Activated T-helper 1 cell treated with Interleukin-2 at 50 U/mL for 16 hours (primary cell): Measurements from ENCODE around the gene CTSV.
"Not testable (repeated sequence)": the region's sequence is repeated elsewhere in the genome, so short reads cannot be mapped to it uniquely, and the experiment has no call there.

Experiments
- DNase-seq: peaks from one replicate; pipeline ENCODE4 v3.0.0-alpha.2; 2020; ENCODE audit warnings: low read depth

The CTSV gene

GRCh38 chr9:97041898-97042297 is 3.0 kb upstream of the CTSV start:
- DNase-seq: no peak

- no peak for DNase-seq
Observed at GRCh38 chr9:97039514-97039860, 545 bp upstream of the CTSV start.

DNA sequence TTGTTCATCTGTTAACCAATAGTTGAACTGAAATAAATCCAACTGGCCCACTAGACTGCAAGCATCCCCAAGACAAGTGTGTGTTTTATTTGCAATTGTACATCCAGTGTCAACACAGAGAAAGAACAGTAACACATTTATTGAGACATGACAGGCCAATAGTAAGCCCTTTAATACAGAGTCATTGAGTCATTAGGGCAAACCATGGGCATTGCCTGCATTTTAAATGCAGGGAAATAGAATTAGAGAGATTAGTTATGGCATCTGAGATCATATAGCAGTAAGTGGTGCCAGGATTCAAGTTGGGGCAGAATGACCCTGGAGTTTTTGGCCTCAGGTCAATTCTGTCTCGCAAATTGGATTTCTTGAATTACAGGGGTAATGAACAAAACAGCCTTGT is 15.4 kb downstream of the CTSV start:
- not testable (repeated sequence) for DNase-seq

GRCh38 chr9:97013151-97014132 is 25.5 kb downstream of the CTSV start:
- peak; percentile 60 for DNase-seq

DNA sequence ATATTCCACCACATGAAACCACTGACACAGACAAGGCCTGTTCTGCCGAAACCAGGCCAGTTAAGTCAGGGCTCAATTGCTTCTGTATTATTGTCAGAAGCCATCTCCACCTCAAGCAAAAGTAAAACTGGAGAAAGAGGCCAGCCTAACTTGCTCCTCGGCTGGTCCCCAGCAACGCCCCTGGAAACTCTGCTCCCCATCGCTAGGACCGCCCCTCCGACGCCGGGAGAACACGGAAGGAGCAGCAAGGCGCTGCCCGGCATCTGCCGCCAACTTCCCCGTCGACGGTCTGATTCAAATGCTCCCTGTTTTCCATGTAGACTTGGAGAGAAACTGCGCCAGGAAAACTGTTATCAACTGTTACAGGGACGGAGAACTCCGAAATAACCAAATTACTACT is 26.3 kb downstream of the CTSV start:
- not testable (repeated sequence) for DNase-seq

GRCh38 chr9:97002195-97002594 is 36.7 kb downstream of the CTSV start:
- not testable (repeated sequence) for DNase-seq

DNA sequence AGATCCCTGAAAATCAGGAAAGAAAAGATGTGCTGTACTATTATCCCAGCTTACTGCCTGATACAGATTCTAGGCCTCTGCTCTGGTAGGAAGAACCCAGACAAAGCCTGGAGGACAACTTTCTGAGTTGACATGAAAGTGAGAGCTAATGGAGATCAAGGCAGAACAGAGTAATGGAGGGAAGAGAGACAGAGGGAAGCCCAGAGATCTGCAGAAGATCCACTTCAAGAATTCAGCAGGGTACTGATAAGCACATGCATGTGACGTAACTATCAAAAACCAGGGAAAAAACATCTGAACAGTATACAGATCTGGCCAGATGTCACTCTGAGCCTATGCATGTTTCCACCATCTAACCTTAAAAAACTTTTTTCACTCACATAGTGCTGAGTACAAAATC is 37.6 kb downstream of the CTSV start:
- DNase-seq: not testable (repeated sequence)

DNA sequence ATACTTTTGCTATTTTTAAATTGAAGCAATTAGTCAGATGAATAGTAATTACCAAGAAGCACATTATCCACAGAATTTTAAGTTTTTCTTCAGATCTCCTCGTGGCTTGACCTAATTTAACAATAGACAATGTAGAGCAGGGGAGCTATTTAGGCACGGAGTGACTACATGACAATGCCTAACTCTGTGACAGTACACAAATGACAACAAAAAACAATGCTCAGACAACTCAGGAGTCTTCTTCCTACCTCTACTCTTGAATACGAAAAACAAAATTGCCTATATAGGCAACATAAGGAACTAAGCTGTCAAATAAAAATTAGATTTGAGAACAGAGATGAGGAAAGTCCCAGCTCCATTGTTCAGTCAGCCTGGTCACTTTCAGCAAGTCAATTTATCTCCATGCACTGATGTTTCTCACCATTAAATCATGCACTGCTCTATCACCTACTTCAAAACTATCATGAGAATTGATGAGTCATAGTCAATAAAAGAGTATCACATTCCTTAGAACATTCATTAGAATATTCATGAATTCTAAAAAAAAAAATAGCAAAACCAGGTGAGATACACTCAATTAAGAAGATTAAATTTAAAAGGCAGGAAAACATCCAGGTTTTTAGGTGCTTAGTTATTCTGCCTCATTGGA is 38.7 kb downstream of the CTSV start:
- not testable (repeated sequence) for DNase-seq

GRCh38 chr9:96999733-97000132 is 39.2 kb downstream of the CTSV start:
- DNase-seq: not testable (repeated sequence)

DNA sequence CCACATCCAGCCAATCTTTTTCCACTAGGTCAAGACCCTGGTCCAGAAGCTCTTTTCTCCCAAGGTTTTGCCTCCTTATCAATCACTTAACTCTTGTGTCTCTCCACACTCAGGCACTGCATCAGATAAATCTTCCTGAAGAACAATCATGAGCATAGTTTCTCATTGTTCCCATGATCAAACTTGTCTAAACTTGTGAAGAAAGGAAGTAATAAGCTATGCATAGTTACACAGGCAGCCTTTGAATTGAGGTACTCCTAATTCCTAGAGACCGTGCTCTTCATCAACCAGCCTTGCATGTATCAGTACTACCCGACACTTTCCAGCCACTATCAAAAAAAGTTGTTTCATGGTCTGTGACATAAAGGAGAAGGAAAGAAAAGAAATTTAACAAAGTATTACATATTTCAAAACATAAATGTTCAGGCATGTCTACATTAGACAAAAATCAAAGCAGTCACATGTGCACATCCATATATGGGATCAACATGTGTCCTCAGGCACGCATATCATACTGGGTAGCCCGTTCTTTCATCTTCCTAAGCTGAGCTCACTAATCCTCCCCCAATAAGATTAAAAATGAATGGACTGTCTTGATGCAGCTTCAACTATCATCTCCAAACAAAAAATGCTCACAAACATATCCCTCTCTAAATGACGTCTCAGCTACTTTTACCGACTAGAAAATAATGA is 41.8 kb downstream of the CTSV start:
- DNase-seq: not testable (repeated sequence)

- DNase-seq: not testable (repeated sequence)
Observed at GRCh38 chr9:96994531-96995016, 44.4 kb downstream of the CTSV start.

DNA sequence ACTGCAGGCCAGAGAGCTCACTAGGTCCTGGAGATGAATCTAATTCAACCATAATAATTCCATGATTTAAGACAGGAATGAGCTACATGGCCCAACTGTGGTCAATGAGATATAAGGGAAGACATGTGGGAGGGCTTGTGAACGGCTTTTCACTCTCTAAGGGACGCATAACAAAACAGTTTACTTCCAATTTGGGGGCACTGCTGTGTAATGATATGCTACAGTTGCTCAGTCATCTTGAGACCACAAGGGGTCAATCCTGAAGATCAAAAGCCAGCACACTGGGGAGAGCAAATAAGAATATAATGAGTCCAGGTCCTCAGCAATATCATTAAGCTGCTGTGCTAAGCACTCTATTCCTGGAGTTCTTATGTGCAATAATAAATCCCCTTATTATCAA is 46.6 kb downstream of the CTSV start:
- not testable (repeated sequence) for DNase-seq

- not testable (repeated sequence) for DNase-seq
Observed at GRCh38 chr9:96989747-96990318, 49.1 kb downstream of the CTSV start.

DNA sequence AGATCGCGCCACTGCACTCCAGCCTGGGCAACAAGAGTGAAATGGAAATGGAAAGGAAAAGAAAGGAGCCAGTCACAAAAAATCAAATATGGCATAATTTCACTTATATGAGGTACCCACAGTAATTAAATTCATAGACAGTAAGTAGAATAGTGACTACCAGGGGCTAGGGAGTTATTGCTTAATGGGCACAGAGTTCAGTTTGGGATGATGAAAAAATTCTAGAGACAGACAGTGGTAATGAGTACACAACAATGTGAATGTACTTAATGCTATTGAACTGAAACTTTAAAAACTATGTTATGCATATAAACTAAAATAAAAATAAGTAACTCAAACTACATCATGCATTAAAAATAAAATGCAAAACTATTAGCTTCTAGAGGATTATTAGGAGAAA is 54.1 kb downstream of the CTSV start:
- DNase-seq: not testable (repeated sequence)

GRCh38 chr9:96984139-96984538 is 54.8 kb downstream of the CTSV start:
- DNase-seq: not testable (repeated sequence)

DNA sequence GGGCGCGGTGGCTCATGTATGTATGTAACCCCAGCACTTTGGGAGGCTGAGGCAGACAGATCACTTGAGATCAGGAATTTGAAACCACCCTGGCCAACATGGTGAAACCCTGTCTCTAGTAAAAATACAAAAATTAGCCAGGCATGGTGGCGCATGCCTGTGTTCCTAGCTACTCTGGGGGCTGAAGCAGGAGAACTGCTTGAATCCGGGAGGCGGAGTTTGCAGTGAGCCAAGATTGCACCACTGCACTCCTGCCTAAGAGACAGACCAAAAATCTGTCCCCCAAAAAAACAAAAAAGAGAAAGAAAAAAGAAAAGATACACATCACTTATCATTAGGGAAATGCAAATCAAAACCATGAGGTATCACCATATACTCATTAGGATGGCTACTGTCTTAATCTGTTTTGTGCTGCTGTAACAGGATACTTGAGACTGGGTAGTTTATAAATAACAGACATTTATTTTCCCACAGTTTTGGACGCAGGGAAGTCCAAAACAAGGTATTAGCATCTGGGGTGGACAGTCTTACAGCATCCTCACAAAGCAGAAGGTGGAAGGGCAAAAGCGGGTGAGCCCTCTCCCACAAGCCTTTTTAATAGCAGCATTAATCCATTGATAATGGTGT is 55.3 kb downstream of the CTSV start:
- DNase-seq: not testable (repeated sequence)
